ENCODE data around the gene SPECC1L. TPM values are rescaled to one million over a fixed set of nuclear protein-coding genes. Genes with fewer than 3 reads are reported as not detected.

SPECC1L gene
- total and polyA plus RNA-seq, 2 of the 8 experiments (the other 6 are each of a cell fraction or from before 2014, with no cell fraction given): 15.7 to 61.6 TPM

GRCh38 chr22:24409707-24410106 is 139.1 kb downstream of the SPECC1L start:
- no peak overlapping the region for H2AK5ac ChIP-seq (ENCODE audit: low read depth, low read length)
- no peak overlapping the region for H3K4ac ChIP-seq (replicated peaks; ENCODE audit: insufficient read length, low read depth, low read length)
- H2BK20ac ChIP-seq (ENCODE audit: low read length): no peak overlapping the region
- ChIA-PET POLR2A (ENCODE audit: partially characterized antibody) (no interaction called here), CTCF (ENCODE audit: partially characterized antibody) (interaction anchor here (1.2 to 8.3 kb wide), 3 partner anchors 9 to 106 kb away, joined by 3 to 83 read pairs (median 3); no protein-coding TSS in a partner anchor)
- 94% methylated on average over 9 of the region's 9 CpGs; no CpG with 5 or more reads in 1 of the 2 experiments for WGBS, 2 experiments (ENCODE audit: extremely low coverage in 1 of 2, insufficient coverage in 1 of 2, insufficient read length in 1 of 2, insufficient replicate concordance in 2 of 2, low coverage in 1 of 2, low lambda C conversion rate in 2 of 2, missing lambda C conversion rate in 1 of 2)
- DNase-seq (ENCODE audit: low read depth in 1 of 2, low spot score in 2 of 2) (no peak), FAIRE-seq (no peak)
- H3K9ac ChIP-seq (replicated peaks in 1 of 4; ENCODE audit: extremely low read depth in 1 of 4, low read depth in 3 of 4, low read length in 3 of 4): no peak overlapping the region
- H2BK15ac ChIP-seq (ENCODE audit: low read length): no peak overlapping the region
- no peak overlapping the region for H2BK120ac ChIP-seq (replicated peaks; ENCODE audit: low read depth, low read length)
- H3K4me3 ChIP-seq (ENCODE audit: extremely low read depth in 1 of 4, insufficient read depth in 2 of 4, low read depth in 3 of 4, low read length in 4 of 4): no peak overlapping the region
- H3K9me3 ChIP-seq (ENCODE audit: insufficient read depth in 2 of 2, low read depth in 1 of 2, low read length in 1 of 2): no peaks in the 10 kb centered on the region
- no peak overlapping the region for H2BK5ac ChIP-seq (ENCODE audit: low read depth, low read length)
- H3K27ac ChIP-seq (ENCODE audit: low read depth, low read length): no peak overlapping the region
- no peak overlapping the region for H3K4me2 ChIP-seq (ENCODE audit: insufficient read depth in 1 of 2, low read depth in 2 of 2, low read length in 2 of 2)
- H3K18ac ChIP-seq (ENCODE audit: extremely low read depth, low read length): no peak overlapping the region
- no peak overlapping the region for H4K8ac ChIP-seq (ENCODE audit: extremely low read depth, insufficient read depth, low read length)
- H2BK12ac ChIP-seq (ENCODE audit: low read depth, low read length): no peak overlapping the region
- H4K20me1 ChIP-seq (replicated peaks in 1 of 2; ENCODE audit: control insufficient read depth in 1 of 2, insufficient read depth in 2 of 2, low read length in 2 of 2): peaks cover 0 to 1% of the 10 kb centered on the region in 2 experiments
- no peak overlapping the region for H3K23ac ChIP-seq (ENCODE audit: insufficient read length)
- no peak overlapping the region for H3K14ac ChIP-seq (ENCODE audit: insufficient read length)
- H3K4me1 ChIP-seq (replicated peaks in 1 of 4; ENCODE audit: control insufficient read depth in 3 of 4, insufficient read depth in 4 of 4, low read length in 3 of 4): peaks cover 0 to 12% (median 0%) of the 10 kb centered on the region in 4 experiments; a peak in 2 of 7 replicates
- H3K27me3 ChIP-seq (replicated peaks in 1 of 4; ENCODE audit: control insufficient read depth in 3 of 4, extremely low read depth in 1 of 4, insufficient read depth in 3 of 4, low read length in 3 of 4): no peaks in the 10 kb centered on the region
- no peaks in the 10 kb centered on the region for H3K23me2 ChIP-seq (ENCODE audit: low read depth, low read length)
- H3K79me2 ChIP-seq (ENCODE audit: control insufficient read depth in 1 of 2, insufficient read depth in 2 of 2, low read length in 2 of 2): no peaks in the 10 kb centered on the region
- no peak overlapping the region for H2AFZ ChIP-seq (ENCODE audit: low read length)
- H3K56ac ChIP-seq (replicated peaks; ENCODE audit: insufficient read length, low read depth, low read length): no peak overlapping the region
- H4K91ac ChIP-seq (replicated peaks; ENCODE audit: insufficient read length, low read length): no peak overlapping the region
- H3K36me3 ChIP-seq (ENCODE audit: control insufficient read depth in 2 of 4, insufficient read depth in 4 of 4, low read length in 3 of 4): peaks cover 0 to 13% (median 3%) of the 10 kb centered on the region in 4 experiments; a peak in 5 of 8 replicates
- no peak overlapping the region for H4K5ac ChIP-seq (ENCODE audit: insufficient read length, low read depth, low read length)
- H3K79me1 ChIP-seq (ENCODE audit: low read depth, low read length): no peaks in the 10 kb centered on the region
- TF ChIP-seq JUN (IDR thresholded peaks at IDR 0.05; ENCODE audit: low read depth, low read length) (no peak), EP300 (IDR thresholded peaks at IDR 0.05; ENCODE audit: borderline replicate concordance in 1 of 2, low read depth in 2 of 2, low read length in 2 of 2) (no peak), TBP (IDR thresholded peaks at IDR 0.05; ENCODE audit: low read depth, low read length) (no peak), USF2 (IDR thresholded peaks at IDR 0.05; ENCODE audit: low read length) (no peak), KDM5A (IDR thresholded peaks at IDR 0.05; ENCODE audit: low read length) (no peak), BACH1 (IDR thresholded peaks at IDR 0.05; ENCODE audit: low read length) (no peak), E2F6 (IDR thresholded peaks at IDR 0.05) (no peak), CTBP2 (IDR thresholded peaks at IDR 0.05; ENCODE audit: borderline replicate concordance, insufficient read depth, insufficient read length, low read length) (no peak), POLR2A (IDR thresholded peaks at IDR 0.05; ENCODE audit: control extremely low read depth in 1 of 2, low read depth in 2 of 2, low read length in 2 of 2) (no peak), CBX5 (IDR thresholded peaks at IDR 0.05; ENCODE audit: low read depth, low read length) (no peak), BCL11A (IDR thresholded peaks at IDR 0.05; ENCODE audit: low read depth in 2 of 2, low read length in 2 of 2) (no peak), EZH2 (IDR thresholded peaks at IDR 0.05; ENCODE audit: low read depth, low read length, severe bottlenecking) (no peak), SIX5 (IDR thresholded peaks at IDR 0.05; ENCODE audit: low read depth, low read length) (no peak)
